Measurements from ENCODE around the gene ELAVL3. TPM values are rescaled to one million over a fixed set of nuclear protein-coding genes. Genes with fewer than 3 reads are reported as not detected.

The ELAVL3 gene
- total and polyA plus RNA-seq, 2 of the 8 experiments (the other 6 are each of a cell fraction or from before 2014, with no cell fraction given) = 0.80 to 1.0 TPM

DNA sequence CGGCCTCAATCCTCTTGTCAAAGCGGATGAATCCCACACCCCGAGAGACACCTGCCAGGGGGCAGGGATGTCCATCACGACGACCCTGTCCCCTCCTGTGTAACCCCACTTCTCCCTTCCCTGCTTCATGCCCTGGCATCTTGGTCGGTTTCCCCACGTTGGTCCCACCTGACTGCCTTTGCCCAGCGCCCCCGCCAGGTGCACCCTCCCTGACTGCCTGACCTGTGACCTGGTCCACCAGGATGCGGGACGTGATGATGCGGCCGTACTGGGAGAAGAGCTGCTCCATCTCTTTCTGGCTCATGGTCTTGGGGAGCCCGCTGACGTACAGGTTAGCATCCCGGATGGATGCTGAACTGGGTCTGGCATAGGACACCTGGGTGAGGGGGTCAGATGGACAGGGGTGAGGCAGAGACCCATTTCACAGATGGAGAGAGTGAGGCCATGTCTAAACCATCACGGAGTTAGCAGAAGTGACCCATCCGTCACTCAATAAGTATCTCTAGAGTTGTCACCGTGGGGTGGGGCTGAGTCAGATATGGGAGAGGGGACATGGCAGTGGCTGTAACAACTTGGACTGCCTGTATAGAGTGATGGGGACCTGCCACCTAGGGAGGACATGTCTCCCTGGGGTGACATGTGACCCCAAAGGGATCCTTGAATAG, 22.5 kb downstream of the ELAVL3 start (continued):
- TF ChIP-seq, protein P1, sequence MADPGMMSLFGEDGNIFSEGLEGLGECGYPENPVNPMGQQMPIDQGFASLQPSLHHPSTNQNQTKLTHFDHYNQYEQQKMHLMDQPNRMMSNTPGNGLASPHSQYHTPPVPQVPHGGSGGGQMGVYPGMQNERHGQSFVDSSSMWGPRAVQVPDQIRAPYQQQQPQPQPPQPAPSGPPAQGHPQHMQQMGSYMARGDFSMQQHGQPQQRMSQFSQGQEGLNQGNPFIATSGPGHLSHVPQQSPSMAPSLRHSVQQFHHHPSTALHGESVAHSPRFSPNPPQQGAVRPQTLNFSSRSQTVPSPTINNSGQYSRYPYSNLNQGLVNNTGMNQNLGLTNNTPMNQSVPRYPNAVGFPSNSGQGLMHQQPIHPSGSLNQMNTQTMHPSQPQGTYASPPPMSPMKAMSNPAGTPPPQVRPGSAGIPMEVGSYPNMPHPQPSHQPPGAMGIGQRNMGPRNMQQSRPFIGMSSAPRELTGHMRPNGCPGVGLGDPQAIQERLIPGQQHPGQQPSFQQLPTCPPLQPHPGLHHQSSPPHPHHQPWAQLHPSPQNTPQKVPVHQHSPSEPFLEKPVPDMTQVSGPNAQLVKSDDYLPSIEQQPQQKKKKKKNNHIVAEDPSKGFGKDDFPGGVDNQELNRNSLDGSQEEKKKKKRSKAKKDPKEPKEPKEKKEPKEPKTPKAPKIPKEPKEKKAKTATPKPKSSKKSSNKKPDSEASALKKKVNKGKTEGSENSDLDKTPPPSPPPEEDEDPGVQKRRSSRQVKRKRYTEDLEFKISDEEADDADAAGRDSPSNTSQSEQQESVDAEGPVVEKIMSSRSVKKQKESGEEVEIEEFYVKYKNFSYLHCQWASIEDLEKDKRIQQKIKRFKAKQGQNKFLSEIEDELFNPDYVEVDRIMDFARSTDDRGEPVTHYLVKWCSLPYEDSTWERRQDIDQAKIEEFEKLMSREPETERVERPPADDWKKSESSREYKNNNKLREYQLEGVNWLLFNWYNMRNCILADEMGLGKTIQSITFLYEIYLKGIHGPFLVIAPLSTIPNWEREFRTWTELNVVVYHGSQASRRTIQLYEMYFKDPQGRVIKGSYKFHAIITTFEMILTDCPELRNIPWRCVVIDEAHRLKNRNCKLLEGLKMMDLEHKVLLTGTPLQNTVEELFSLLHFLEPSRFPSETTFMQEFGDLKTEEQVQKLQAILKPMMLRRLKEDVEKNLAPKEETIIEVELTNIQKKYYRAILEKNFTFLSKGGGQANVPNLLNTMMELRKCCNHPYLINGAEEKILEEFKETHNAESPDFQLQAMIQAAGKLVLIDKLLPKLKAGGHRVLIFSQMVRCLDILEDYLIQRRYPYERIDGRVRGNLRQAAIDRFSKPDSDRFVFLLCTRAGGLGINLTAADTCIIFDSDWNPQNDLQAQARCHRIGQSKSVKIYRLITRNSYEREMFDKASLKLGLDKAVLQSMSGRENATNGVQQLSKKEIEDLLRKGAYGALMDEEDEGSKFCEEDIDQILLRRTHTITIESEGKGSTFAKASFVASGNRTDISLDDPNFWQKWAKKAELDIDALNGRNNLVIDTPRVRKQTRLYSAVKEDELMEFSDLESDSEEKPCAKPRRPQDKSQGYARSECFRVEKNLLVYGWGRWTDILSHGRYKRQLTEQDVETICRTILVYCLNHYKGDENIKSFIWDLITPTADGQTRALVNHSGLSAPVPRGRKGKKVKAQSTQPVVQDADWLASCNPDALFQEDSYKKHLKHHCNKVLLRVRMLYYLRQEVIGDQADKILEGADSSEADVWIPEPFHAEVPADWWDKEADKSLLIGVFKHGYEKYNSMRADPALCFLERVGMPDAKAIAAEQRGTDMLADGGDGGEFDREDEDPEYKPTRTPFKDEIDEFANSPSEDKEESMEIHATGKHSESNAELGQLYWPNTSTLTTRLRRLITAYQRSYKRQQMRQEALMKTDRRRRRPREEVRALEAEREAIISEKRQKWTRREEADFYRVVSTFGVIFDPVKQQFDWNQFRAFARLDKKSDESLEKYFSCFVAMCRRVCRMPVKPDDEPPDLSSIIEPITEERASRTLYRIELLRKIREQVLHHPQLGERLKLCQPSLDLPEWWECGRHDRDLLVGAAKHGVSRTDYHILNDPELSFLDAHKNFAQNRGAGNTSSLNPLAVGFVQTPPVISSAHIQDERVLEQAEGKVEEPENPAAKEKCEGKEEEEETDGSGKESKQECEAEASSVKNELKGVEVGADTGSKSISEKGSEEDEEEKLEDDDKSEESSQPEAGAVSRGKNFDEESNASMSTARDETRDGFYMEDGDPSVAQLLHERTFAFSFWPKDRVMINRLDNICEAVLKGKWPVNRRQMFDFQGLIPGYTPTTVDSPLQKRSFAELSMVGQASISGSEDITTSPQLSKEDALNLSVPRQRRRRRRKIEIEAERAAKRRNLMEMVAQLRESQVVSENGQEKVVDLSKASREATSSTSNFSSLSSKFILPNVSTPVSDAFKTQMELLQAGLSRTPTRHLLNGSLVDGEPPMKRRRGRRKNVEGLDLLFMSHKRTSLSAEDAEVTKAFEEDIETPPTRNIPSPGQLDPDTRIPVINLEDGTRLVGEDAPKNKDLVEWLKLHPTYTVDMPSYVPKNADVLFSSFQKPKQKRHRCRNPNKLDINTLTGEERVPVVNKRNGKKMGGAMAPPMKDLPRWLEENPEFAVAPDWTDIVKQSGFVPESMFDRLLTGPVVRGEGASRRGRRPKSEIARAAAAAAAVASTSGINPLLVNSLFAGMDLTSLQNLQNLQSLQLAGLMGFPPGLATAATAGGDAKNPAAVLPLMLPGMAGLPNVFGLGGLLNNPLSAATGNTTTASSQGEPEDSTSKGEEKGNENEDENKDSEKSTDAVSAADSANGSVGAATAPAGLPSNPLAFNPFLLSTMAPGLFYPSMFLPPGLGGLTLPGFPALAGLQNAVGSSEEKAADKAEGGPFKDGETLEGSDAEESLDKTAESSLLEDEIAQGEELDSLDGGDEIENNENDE (IDR thresholded peaks at IDR 0.05; ENCODE audit: insufficient replicate concordance, low read length) = no peak
- TF ChIP-seq BCL11A (IDR thresholded peaks at IDR 0.05; ENCODE audit: low read depth in 2 of 2, low read length in 2 of 2) (no peak), TAF1 (IDR thresholded peaks at IDR 0.05; ENCODE audit: low read depth, low read length) (no peak), CTCF (IDR thresholded peaks at IDR 0.05; ENCODE audit: control extremely low read depth in 1 of 3, insufficient read depth in 1 of 3, low read depth in 1 of 3, low read length in 3 of 3) (no peak), ATF2 (IDR thresholded peaks at IDR 0.05; ENCODE audit: low read length) (no peak), KDM5A (IDR thresholded peaks at IDR 0.05; ENCODE audit: low read length) (no peak)
